ENCODE measurements around the gene FXR1. TPM values are rescaled to one million over a fixed set of nuclear protein-coding genes. Genes with fewer than 3 reads are reported as not detected.

The FXR1 gene
- total RNA-seq, 1 experiment from 2014 or later: 215 TPM

GRCh38 chr3:180913581-180914404, 1.3 kb downstream of the FXR1 start:
- peaks cover 11 to 19% of the 10 kb centered on the region in 2 experiments; a peak in 3 of 4 replicates for H3K4me1 ChIP-seq (ENCODE audit: control insufficient read depth in 1 of 2, insufficient read depth in 2 of 2, low read length in 2 of 2)
- TF ChIP-seq ATF3 (IDR thresholded peaks at IDR 0.05): no peak
- no peak for TF ChIP-seq FOSL1 (IDR thresholded peaks at IDR 0.05; ENCODE audit: low read depth)
- TF ChIP-seq SP1 (IDR thresholded peaks at IDR 0.05; ENCODE audit: low read depth): no peak
- TF ChIP-seq TCF7L2 (IDR thresholded peaks at IDR 0.05; ENCODE audit: borderline replicate concordance, extremely low read depth, insufficient read depth, insufficient read length): no peak
- no peak for TF ChIP-seq MAX (IDR thresholded peaks at IDR 0.05)
- no peak for TF ChIP-seq RAD21 (IDR thresholded peaks at IDR 0.05; ENCODE audit: low read depth)
- TF ChIP-seq EZH2phosphoT487 (IDR thresholded peaks at IDR 0.05; ENCODE audit: borderline replicate concordance): no peak
- no peak for TF ChIP-seq CTCF (IDR thresholded peaks at IDR 0.05 in 2 of 3, conservative IDR thresholded peaks at IDR 0.05 in 1 of 3; ENCODE audit: borderline replicate concordance in 1 of 3, insufficient read depth in 1 of 3, low read depth in 2 of 3, low read length in 2 of 3)
- no peak for TF ChIP-seq YY1 (IDR thresholded peaks at IDR 0.05; ENCODE audit: extremely low read depth, insufficient replicate concordance, low read depth, low read length)
- no peak for TF ChIP-seq POLR2A (IDR thresholded peaks at IDR 0.05; ENCODE audit: borderline replicate concordance, extremely low read depth, insufficient read depth, insufficient read length)
- TF ChIP-seq ELF1 (IDR thresholded peaks at IDR 0.05; ENCODE audit: borderline replicate concordance, low read depth): no peak
- TF ChIP-seq SIN3A (IDR thresholded peaks at IDR 0.05; ENCODE audit: low read depth): no peak
- TF ChIP-seq POLR2AphosphoS5 (IDR thresholded peaks at IDR 0.05; ENCODE audit: low read depth, low read length): no peak
- TF ChIP-seq CBX3 (IDR thresholded peaks at IDR 0.05; ENCODE audit: low read depth): no peak
- TF ChIP-seq REST (IDR thresholded peaks at IDR 0.05; ENCODE audit: low read depth): no peak
- no peak for TF ChIP-seq CEBPB (IDR thresholded peaks at IDR 0.05; ENCODE audit: low read depth)
- TF ChIP-seq JUND (IDR thresholded peaks at IDR 0.05): no peak
- no peak for TF ChIP-seq ZBTB33 (IDR thresholded peaks at IDR 0.05; ENCODE audit: extremely low read depth, insufficient replicate concordance, low read length)
- no peak for DNase-seq (ENCODE audit: low read depth, low spot score)
- RAD21 ChIA-PET (ENCODE audit: low non-redundant PET in 1 of 2, low total read pairs in 2 of 2, uncharacterized antibody in 2 of 2, unreplicated experiment in 2 of 2): no interaction called here
- H3K4me2 ChIP-seq (ENCODE audit: low read length): peak overlapping the region; percentile 78
- no peaks in the 10 kb centered on the region for H3K9me3 ChIP-seq (ENCODE audit: control insufficient read depth in 1 of 2, insufficient read depth in 1 of 2, low read depth in 1 of 2, low read length in 2 of 2)
- POLR2A ChIA-PET: no interaction called here
- no peaks in the 10 kb centered on the region for H3K27me3 ChIP-seq (ENCODE audit: insufficient read depth, low read length)
- H3K4me3 ChIP-seq (replicated peaks in 1 of 2; ENCODE audit: low read depth in 1 of 2, low read length in 2 of 2): peak overlapping the region; percentile 93 to 95
- peaks cover 2 to 10% of the 10 kb centered on the region in 2 experiments; a peak in 2 of 4 replicates for H3K36me3 ChIP-seq (ENCODE audit: control insufficient read depth in 1 of 2, insufficient read depth in 2 of 2, low read length in 2 of 2)
- peaks cover 31% of the 10 kb centered on the region for H4K20me1 ChIP-seq (ENCODE audit: insufficient read depth)
- H3K79me2 ChIP-seq (ENCODE audit: insufficient read depth, low read length): peaks cover 64% of the 10 kb centered on the region
- no peak overlapping the region for H3K27ac ChIP-seq (ENCODE audit: low read depth, low read length)
- CTCF ChIA-PET: no interaction called here
- intact Hi-C loops (cut with micrococcal nuclease): loop anchor here (10.0 kb wide), 1 partner anchor 309 kb away; the partner anchor contains the start of gene TTC14
- TSS peak; percentile 60 for BruUV-seq (replicated peaks)
- H2AFZ ChIP-seq (ENCODE audit: low read depth, low read length, poor library complexity, severe bottlenecking): no peak overlapping the region
- H3K9me2 ChIP-seq (ENCODE audit: insufficient read depth): no peaks in the 10 kb centered on the region
- peak overlapping the region; percentile 91 for H3K9ac ChIP-seq (ENCODE audit: low read length)
- ATAC-seq: no peak

All from HCT116 (cell line).